Endothelial cell (in vitro differentiated cells): Measurements from ENCODE around the gene NCAM1. TPM values are rescaled to one million over a fixed set of nuclear protein-coding genes. Genes with fewer than 3 reads are reported as not detected.

Source experiments
- DNase-seq: peaks from one replicate; pipeline ENCODE4 v3.0.0; 2021; ENCODE audit warnings: low spot score
- H3K27ac Mint-ChIP-seq: one replicate; pipeline ENCODE4 v1.8.0; 2021; ENCODE audit warnings: mixed read lengths, inconsistent platforms; ENCODE audit not compliant: unreplicated experiment
- H3K27me3 Mint-ChIP-seq: one replicate; pipeline ENCODE4 v1.8.0; 2021; ENCODE audit warnings: mild to moderate bottlenecking, moderate library complexity, mixed read lengths, inconsistent platforms; ENCODE audit not compliant: unreplicated experiment
- H3K36me3 Mint-ChIP-seq: one replicate; pipeline ENCODE4 v1.8.0; 2021; ENCODE audit warnings: mild to moderate bottlenecking, low read depth, mixed read lengths, inconsistent platforms; ENCODE audit not compliant: unreplicated experiment
- H3K4me1 Mint-ChIP-seq: one replicate; pipeline ENCODE4 v1.8.0; 2021; ENCODE audit warnings: mild to moderate bottlenecking, mixed read lengths, inconsistent platforms; ENCODE audit not compliant: unreplicated experiment
- H3K4me3 Mint-ChIP-seq: one replicate; pipeline ENCODE4 v1.8.0; 2021; ENCODE audit warnings: mild to moderate bottlenecking, mixed read lengths, inconsistent platforms; ENCODE audit not compliant: unreplicated experiment
- H3K9me3 Mint-ChIP-seq: one replicate; pipeline ENCODE4 v1.8.0; 2021; ENCODE audit warnings: mixed read lengths, inconsistent platforms; ENCODE audit not compliant: unreplicated experiment
- CTCF ChIP-seq: fragments of 200-600 bp; sonication (generic); IDR thresholded peaks from one replicate; pipeline ENCODE4 v1.5.0; 2021; ENCODE audit warnings: antibody characterized with exemption; ENCODE audit not compliant: unreplicated experiment
- total RNA-seq: library from RNA; stranded (reverse); fragmentation: NEBNext Ultra II Directional; extraction: Animal tissue kit (Norgen Biotek cat#: 25700); gene quantifications from one replicate; pipeline ENCODE4 v1.2.1, GENCODE V29; 2021; ENCODE audit not compliant: unreplicated experiment

Gene NCAM1
- total RNA-seq, 1 donor from 2014 or later: 21.9 TPM

GRCh38 chr11:113260096-113260425, 298.8 kb downstream of the NCAM1 start:
- Mint-ChIP-seq H3K4me1 (peaks cover 6% of the 10 kb centered on the region), H3K9me3 (no peaks in the 10 kb centered on the region), H3K36me3 (no peaks in the 10 kb centered on the region), H3K4me3 (no peak overlapping the region), H3K27ac (no peak overlapping the region), H3K27me3 (no peaks in the 10 kb centered on the region)
- no peak for TF ChIP-seq CTCF
- no peak for DNase-seq

GRCh38 chr11:113260541-113260940, 299.3 kb downstream of the NCAM1 start:
- H3K9me3 Mint-ChIP-seq: no peaks in the 10 kb centered on the region
- TF ChIP-seq CTCF: no peak

GRCh38 chr11:113261709-113262475, 300.7 kb downstream of the NCAM1 start:
- Mint-ChIP-seq H3K36me3 (no peaks in the 10 kb centered on the region), H3K9me3 (no peaks in the 10 kb centered on the region), H3K4me3 (no peak overlapping the region), H3K4me1 (peaks cover under 1% of the 10 kb centered on the region), H3K27me3 (no peaks in the 10 kb centered on the region), H3K27ac (no peak overlapping the region)
- TF ChIP-seq CTCF: no peak
- no peak for DNase-seq

More at GRCh38 chr11:113260541-113260940, 299.3 kb downstream of the NCAM1 start:
- Mint-ChIP-seq H3K4me1 (peaks cover 6% of the 10 kb centered on the region), H3K27me3 (no peaks in the 10 kb centered on the region), H3K27ac (no peak overlapping the region), H3K36me3 (no peaks in the 10 kb centered on the region), H3K4me3 (no peak overlapping the region)
- no peak for DNase-seq

- no peak for TF ChIP-seq CTCF
- Mint-ChIP-seq H3K4me1 (no peaks in the 10 kb centered on the region), H3K9me3 (no peaks in the 10 kb centered on the region), H3K4me3 (no peak overlapping the region), H3K27me3 (no peaks in the 10 kb centered on the region), H3K36me3 (no peaks in the 10 kb centered on the region), H3K27ac (no peak overlapping the region)
- no peak for DNase-seq
These were observed 301.4 kb downstream of the NCAM1 start for GRCh38 chr11:113262594-113262993.

GRCh38 chr11:113263458-113264259, 302.4 kb downstream of the NCAM1 start:
- Mint-ChIP-seq H3K27ac (no peak overlapping the region), H3K27me3 (no peaks in the 10 kb centered on the region), H3K9me3 (no peaks in the 10 kb centered on the region), H3K4me1 (no peaks in the 10 kb centered on the region), H3K4me3 (no peak overlapping the region), H3K36me3 (no peaks in the 10 kb centered on the region)
- no peak for TF ChIP-seq CTCF
- DNase-seq: no peak
